K562 (cell line): ENCODE measurements around the gene EIPR1. TPM values are rescaled to one million over a fixed set of nuclear protein-coding genes. Genes with fewer than 3 reads are reported as not detected.

Experiments
- ATAC-seq: fragments of 200-7000 bp; cut with Tn5 transposase; 3 replicates; pipeline ENCODE4 v1.9.1; 2020; ENCODE audit warnings: moderate library complexity
- BruUV-seq: library from RNA; stranded (reverse); fragments of 400-500 nt; replicated peaks from 2 replicates; lab custom pipeline; 2021; lab: Mats Ljungman, UMichigan
- CTCF ChIA-PET: fragments of 300-600 bp; formaldehyde crosslinking; extraction: SDS; loops from one replicate; lab custom pipeline; 2021; ENCODE audit warnings: low intra/inter-chr PET ratio; lab: Yijun Ruan, JAX
- POLR2A ChIA-PET: fragments of 300-600, 350-650 bp; sonication (Branson Sonifier 250); formaldehyde crosslinking; extraction: SDS; loops from one replicate; lab custom pipeline; 2021; ENCODE audit warnings: antibody characterized with exemption, inconsistent platforms; lab: Yijun Ruan, JAX
- DNase-seq, 4 experiments: peaks; one replicate each; pipeline versions ENCODE4 v3.0.0 to v3.0.0-alpha.2; 2011 to 2018; ENCODE audit warnings: low spot score in 3 of 4, mixed read lengths in 3 of 4; ENCODE audit errors: extremely low read depth in 1 of 4
- FAIRE-seq: peaks from 2 replicates; lab custom pipeline; 2011; peaks lifted over from hg19 to GRCh38; lab: Jason Lieb, UNC
- H2AFZ ChIP-seq: 2 replicates; pipeline ENCODE4 v1.6.0; 2011; ENCODE audit warnings: low read depth, low read length, control low read depth, inconsistent platforms
- H3K27ac ChIP-seq: fragments of 200-600 bp; 3 replicates; pipeline ENCODE4 v1.8.0; 2011; ENCODE audit warnings: low read depth, mild to moderate bottlenecking, control low read depth, inconsistent platforms, low read length, moderate library complexity, mixed read lengths; ENCODE audit errors: extremely low read depth
- H3K27me3 ChIP-seq, 2 experiments: fragments of 300-600 bp in 1 of 2; 2 replicates in 1 of 2; 3 replicates in 1 of 2; pipeline versions ENCODE4 v1.6.0 to v1.8.0; 2011; ENCODE audit warnings: inconsistent platforms in 2 of 2, low read length in 2 of 2, mild to moderate bottlenecking in 1 of 2, mixed read lengths in 1 of 2, moderate library complexity in 1 of 2; ENCODE audit not compliant: control insufficient read depth in 2 of 2, insufficient read depth in 2 of 2
- H3K36me3 ChIP-seq: fragments of 300-600 bp; 3 replicates; pipeline ENCODE4 v1.8.0; 2011; ENCODE audit warnings: mild to moderate bottlenecking, low read length, inconsistent platforms; ENCODE audit not compliant: control insufficient read depth, insufficient read depth
- H3K4me1 ChIP-seq, 2 experiments: fragments of 200-600 bp in 1 of 2; replicated peaks in 1 of 2; 2 replicates in 1 of 2; 3 replicates in 1 of 2; pipeline versions ENCODE4 v1.5.1 to v1.8.0; 2011; ENCODE audit warnings: inconsistent platforms in 2 of 2, low read length in 2 of 2, mild to moderate bottlenecking in 1 of 2, mixed read lengths in 1 of 2, moderate library complexity in 1 of 2; ENCODE audit not compliant: control insufficient read depth in 2 of 2, insufficient read depth in 2 of 2
- H3K4me2 ChIP-seq: 2 replicates; pipeline ENCODE4 v1.6.1; 2011; ENCODE audit warnings: low read length, control low read depth, inconsistent platforms, mixed read lengths; ENCODE audit not compliant: insufficient read depth
- H3K4me3 ChIP-seq: fragments of 200-600 bp; sonication (generic), shearing (Covaris generic); 2 replicates; pipeline ENCODE4 v1.5.1; 2016; ENCODE audit warnings: control low read depth, inconsistent platforms
- H3K79me2 ChIP-seq: fragments of 200-600 bp; 3 replicates; pipeline ENCODE4 v1.8.0; 2011; ENCODE audit warnings: low read length, inconsistent platforms; ENCODE audit not compliant: control insufficient read depth, insufficient read depth
- H3K9ac ChIP-seq, 2 experiments: 2 replicates each; pipeline versions ENCODE4 v1.6.0 to v1.6.1; 2011; ENCODE audit warnings: low read depth in 2 of 2, low read length in 2 of 2, control low read depth in 1 of 2, inconsistent platforms in 1 of 2, mild to moderate bottlenecking in 1 of 2, mixed read lengths in 1 of 2; ENCODE audit not compliant: insufficient read depth in 1 of 2
- H3K9me1 ChIP-seq: one replicate; pipeline ENCODE4 v1.6.0; 2011; ENCODE audit warnings: inconsistent platforms, mild to moderate bottlenecking, low read length, moderate library complexity; ENCODE audit not compliant: control insufficient read depth, insufficient read depth
- H3K9me3 ChIP-seq: replicated peaks from 2 replicates; pipeline ENCODE4 v1.5.1; 2011; ENCODE audit warnings: low read depth, low read length, inconsistent platforms; ENCODE audit not compliant: control insufficient read depth, insufficient read depth
- H4K20me1 ChIP-seq: replicated peaks from 2 replicates; pipeline ENCODE4 v1.6.1; 2011; ENCODE audit warnings: low read length, inconsistent platforms, mixed read lengths; ENCODE audit not compliant: control insufficient read depth, insufficient read depth
- ARHGAP35 ChIP-seq: fragments of 450-650 bp; IDR thresholded peaks from 2 replicates; pipeline ENCODE4 v1.6.1; 2018; ENCODE audit not compliant: partially characterized antibody
- ARID1B ChIP-seq: fragments of 450-650 bp; IDR thresholded peaks from 2 replicates; pipeline ENCODE4 v1.6.1; 2016; ENCODE audit warnings: antibody characterized with exemption, mild to moderate bottlenecking, inconsistent platforms
- MAFF ChIP-seq: IDR thresholded peaks from 2 replicates; pipeline ENCODE4 v1.6.1; 2012; ENCODE audit warnings: low read length, improper control_type of control experiment
- NBN ChIP-seq: fragments of 450-650 bp; IDR thresholded peaks from 2 replicates; pipeline ENCODE4 v1.6.1; 2016; ENCODE audit warnings: low read depth, mild to moderate bottlenecking
- POU5F1 ChIP-seq: fragments of 150-350 bp; IDR thresholded peaks from 2 replicates; pipeline ENCODE4 v1.6.1; 2014; ENCODE audit warnings: borderline replicate concordance, low read length, low read depth, mild to moderate bottlenecking; ENCODE audit not compliant: partially characterized antibody
- SNRNP70 ChIP-seq: fragments of 200-400 bp; formaldehyde crosslinking; optimal IDR thresholded peaks from 2 replicates; pipeline ENCODE3; 2017; ENCODE audit warnings: low read depth, low read length
- U2AF2 ChIP-seq: fragments of 200-400 bp; formaldehyde crosslinking; optimal IDR thresholded peaks from 2 replicates; pipeline ENCODE3; 2017; ENCODE audit warnings: low read depth, mild to moderate bottlenecking, low read length
- ZNF277 ChIP-seq: fragments of 250-450 bp; sonication (Bioruptor Pico); IDR thresholded peaks from 2 replicates; pipeline ENCODE4 v1.8.0; 2022; ENCODE audit warnings: inconsistent platforms, mild to moderate bottlenecking, moderate library complexity, borderline replicate concordance
- ZNF511 ChIP-seq: sonication (generic); formaldehyde crosslinking; IDR thresholded peaks from 2 replicates; pipeline ENCODE4 v1.8.0; 2022; ENCODE audit warnings: mild to moderate bottlenecking, missing genetic modification reagents
- WGBS: fragments of 100-300 bp; shearing (Covaris generic); methylation state at CpG from one replicate; pipeline ENCODE4 v1.1.6; 2016; ENCODE audit warnings: low coverage, mixed read lengths; ENCODE audit not compliant: insufficient coverage; ENCODE audit errors: missing lambda C conversion rate; 5-methylcytosine and 5-hydroxymethylcytosine counted together
- in situ Hi-C: fragments of 300-500 bp; cut with MboI; formaldehyde crosslinking; loops from 4 replicates; pipeline ENCODE4 v1.15.0; 2018; ENCODE audit warnings: inconsistent platforms, mixed read lengths
- intact Hi-C: fragments of 100-400 bp; cut with micrococcal nuclease; formaldehyde crosslinking; loops from 2 replicates; pipeline ENCODE4 v1.14.2; 2022
- polyA plus RNA-seq, 8 experiments: library from polyadenylated mRNA; depleted of rRNA in 4 of 8; stranded (reverse) in 5 of 8; unstranded in 3 of 8; fragments of >200 nt; fragmentation: Nextera tagmentation in 2 of 8; fragmentation: Illumina TruSeq in 1 of 8; extraction: Ambion mirVana in 2 of 8; extraction: Trizol in 1 of 8; gene quantifications; 2 replicates each; pipeline versions ENCODE4 v1.2.1 to v1.2.3, GENCODE V29; 2011 to 2014; ENCODE audit warnings: inconsistent platforms in 1 of 8, missing spikeins in 1 of 8
- total RNA-seq, 7 experiments: library from RNA; depleted of rRNA in 6 of 7; stranded (reverse); fragments of >200 nt in 6 of 7; fragmentation: Illumina TruSeq in 2 of 7; extraction: Trizol in 2 of 7; gene quantifications; 2 replicates each; pipeline versions ENCODE4 v1.2.1 to v1.2.3, GENCODE V29; 2011 to 2021; ENCODE audit warnings: low replicate concordance in 1 of 7
- TF ChIP-seq, protein P1 (sequence below): fragments of 450-650 bp; formaldehyde crosslinking; IDR thresholded peaks from 2 replicates; pipeline ENCODE4 v1.4.0; 2020; ENCODE audit warnings: mild to moderate bottlenecking, mixed read lengths

The EIPR1 gene
- total and polyA plus RNA-seq, 9 of the 15 experiments (the other 6 are each of a cell fraction or from before 2014, with no cell fraction given) = 19.9 to 54.4 (median 35.9) TPM

DNA sequence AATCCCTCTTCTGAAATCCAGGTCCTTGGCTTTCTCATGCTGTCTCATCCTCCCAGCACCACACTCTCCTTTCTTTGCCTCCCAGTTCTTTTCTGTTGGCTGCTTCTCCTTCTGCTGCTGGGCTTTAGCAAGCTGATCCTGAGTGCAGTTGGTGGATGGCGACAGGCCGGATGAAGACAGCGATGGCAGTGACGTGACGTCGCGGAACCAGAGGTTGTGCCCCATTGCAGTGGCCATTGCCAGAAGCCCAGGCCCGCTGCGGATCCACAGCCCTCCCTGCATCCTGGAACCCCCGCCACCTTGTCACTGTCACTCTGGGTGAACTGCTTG lies 75.2 kb downstream of the EIPR1 start (continued):
- TF ChIP-seq SNRNP70 (no peak), U2AF2 (no peak), POU5F1 (no peak), ZNF511 (CRISPR knock-in tag) (no peak)
- TF ChIP-seq, protein P1, sequence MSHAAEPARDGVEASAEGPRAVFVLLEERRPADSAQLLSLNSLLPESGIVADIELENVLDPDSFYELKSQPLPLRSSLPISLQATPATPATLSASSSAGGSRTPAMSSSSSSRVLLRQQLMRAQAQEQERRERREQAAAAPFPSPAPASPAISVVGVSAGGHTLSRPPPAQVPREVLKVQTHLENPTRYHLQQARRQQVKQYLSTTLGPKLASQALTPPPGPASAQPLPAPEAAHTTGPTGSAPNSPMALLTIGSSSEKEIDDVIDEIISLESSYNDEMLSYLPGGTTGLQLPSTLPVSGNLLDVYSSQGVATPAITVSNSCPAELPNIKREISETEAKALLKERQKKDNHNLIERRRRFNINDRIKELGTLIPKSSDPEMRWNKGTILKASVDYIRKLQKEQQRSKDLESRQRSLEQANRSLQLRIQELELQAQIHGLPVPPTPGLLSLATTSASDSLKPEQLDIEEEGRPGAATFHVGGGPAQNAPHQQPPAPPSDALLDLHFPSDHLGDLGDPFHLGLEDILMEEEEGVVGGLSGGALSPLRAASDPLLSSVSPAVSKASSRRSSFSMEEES (CRISPR knock-in tag) = no peak

- Histone ChIP-seq H3K79me2 (no peaks in the 10 kb centered on the region), H3K9me1 (peaks cover 1% of the 10 kb centered on the region), H3K27ac (no peak overlapping the region), H2AFZ (no peak overlapping the region), H3K4me1 (peaks cover 0 to 22% of the 10 kb centered on the region in 2 experiments; a peak in 2 of 5 replicates), H3K9ac (no peak overlapping the region), H3K36me3 (peaks cover 15% of the 10 kb centered on the region; the same call in 2 of the 3 replicates), H3K27me3 (no peaks in the 10 kb centered on the region), H4K20me1 (peaks cover 26% of the 10 kb centered on the region), H3K4me2 (no peak overlapping the region)
- no peak for DNase-seq
- POLR2A ChIA-PET = no interaction called here
- WGBS = 97% methylated on average over 5 of the region's 6 CpGs
- no peak for FAIRE-seq
- TF ChIP-seq ARHGAP35 (no peak), NBN (no peak), ZNF277 (CRISPR knock-in tag) (no peak), MAFF (no peak), ARID1B (no peak)
- TF ChIP-seq, all 486 proteins: peak for 0
- intact Hi-C loops (loop anchor here (10.0 kb wide), 1 partner anchor 226 kb away; no protein-coding TSS in a partner anchor), in situ Hi-C loops (no loop called here)
- CTCF ChIA-PET = no interaction called here
- Histone ChIP-seq H3K4me3 (no peak overlapping the region), H3K9me3 (no peaks in the 10 kb centered on the region)
- no TSS peak for BruUV-seq
- ATAC-seq = no peak
These were observed 76.6 kb downstream of the EIPR1 start for GRCh38 chr2:3301001-3301400.
